NT2/D1 (cell line): Measurements from ENCODE around the gene OTOGL.

Experiments
- SUZ12 ChIP-seq: IDR thresholded peaks from 2 replicates; pipeline ENCODE4 v1.6.1; 2011; ENCODE audit not compliant: insufficient read length, insufficient read depth; ENCODE audit errors: extremely low read depth
- YY1 ChIP-seq: IDR thresholded peaks from 2 replicates; pipeline ENCODE4 v1.6.1; 2011; ENCODE audit not compliant: insufficient read length, insufficient read depth
- ZNF274 ChIP-seq: IDR thresholded peaks from 2 replicates; pipeline ENCODE4 v1.6.1; 2011; ENCODE audit warnings: mild to moderate bottlenecking, low read depth, low read length

GRCh38 chr12:80272387-80272915, 173.1 kb downstream of the OTOGL start:
- TF ChIP-seq ZNF274 = no peak
- TF ChIP-seq YY1 = no peak
- no peak for TF ChIP-seq SUZ12
